CD4-positive, alpha-beta T cell (primary cell): ENCODE results near the gene TBC1D16. TPM values are rescaled to one million over a fixed set of nuclear protein-coding genes. Genes with fewer than 3 reads are reported as not detected.
A peak's percentile ranks its signal among the peaks of the same experiment; 100 is the strongest.

ENCODE experiments used
- ATAC-seq: fragments of 200-7000 bp; cut with Tn5 transposase; one replicate; pipeline ENCODE4 v1.10.0; 2022; ENCODE audit warnings: mild to moderate bottlenecking; ENCODE audit not compliant: poor library complexity
- CTCF ChIA-PET: fragments of 350-600 bp; sonication (Branson Sonifier 250); formaldehyde crosslinking; loops from one replicate; lab custom pipeline; 2021; ENCODE audit warnings: antibody characterized with exemption, inconsistent platforms; lab: Charles Lee
- POLR2A ChIA-PET: fragments of 350-600 bp; sonication (Branson Sonifier 250); formaldehyde crosslinking; loops from one replicate; lab custom pipeline; 2021; ENCODE audit warnings: antibody characterized with exemption, inconsistent platforms; lab: Charles Lee
- DNase-seq, 14 experiments: peaks; one replicate each; pipeline ENCODE4 v3.0.0-alpha.2; 2013 to 2020; ENCODE audit warnings: mixed read lengths in 2 of 14
- H3K27ac ChIP-seq, 2 donors: one replicate each; pipeline versions ENCODE4 v1.5.1 to v1.7.0; 2013; ENCODE audit warnings: low read length in 2 of 2, low read depth in 1 of 2, mild to moderate bottlenecking in 1 of 2
- H3K27me3 ChIP-seq, 2 experiments: 1 replicate in 1 of 2; 2 replicates in 1 of 2; pipeline versions ENCODE4 v1.6.1 to v1.7.0; 2013; ENCODE audit warnings: low read length in 2 of 2, control low read depth in 1 of 2, mild to moderate bottlenecking in 1 of 2, moderate library complexity in 1 of 2; ENCODE audit not compliant: insufficient read depth in 2 of 2, control insufficient read depth in 1 of 2
- H3K36me3 ChIP-seq: one replicate; pipeline ENCODE4 v1.6.1; 2013; ENCODE audit warnings: low read length, control low read depth; ENCODE audit not compliant: insufficient read depth
- H3K4me1 ChIP-seq: one replicate; pipeline ENCODE4 v1.6.1; 2013; ENCODE audit warnings: low read length, control low read depth; ENCODE audit not compliant: insufficient read depth
- H3K4me3 ChIP-seq: one replicate; pipeline ENCODE4 v1.5.1; 2013; ENCODE audit warnings: mild to moderate bottlenecking, low read length, moderate library complexity
- H3K9me3 ChIP-seq, 2 experiments: 1 replicate in 1 of 2; 2 replicates in 1 of 2; pipeline versions ENCODE4 v1.6.1 to v1.7.0; 2013; ENCODE audit warnings: low read length in 2 of 2, mild to moderate bottlenecking in 2 of 2, control low read depth in 1 of 2, moderate library complexity in 1 of 2; ENCODE audit not compliant: control insufficient read depth in 1 of 2, insufficient read depth in 1 of 2
- H3K27ac Mint-ChIP-seq: one replicate; pipeline ENCODE4 v1.8.0; 2020; ENCODE audit warnings: mixed read lengths
- H3K27me3 Mint-ChIP-seq: one replicate; pipeline ENCODE4 v1.8.0; 2021; ENCODE audit warnings: mixed read lengths
- H3K36me3 Mint-ChIP-seq: one replicate; pipeline ENCODE4 v1.8.0; 2021; ENCODE audit warnings: low read depth, mixed read lengths
- H3K4me1 Mint-ChIP-seq: one replicate; pipeline ENCODE4 v1.8.0; 2021; ENCODE audit warnings: low read depth, mixed read lengths
- H3K4me3 Mint-ChIP-seq: one replicate; pipeline ENCODE4 v1.8.0; 2020; ENCODE audit warnings: mild to moderate bottlenecking, mixed read lengths
- H3K9me3 Mint-ChIP-seq: one replicate; pipeline ENCODE4 v1.8.0; 2020; ENCODE audit warnings: mixed read lengths
- CTCF ChIP-seq: fragments of 200-600 bp; IDR thresholded peaks from one replicate; pipeline ENCODE4 v1.8.0; 2022; ENCODE audit warnings: antibody characterized with exemption, mild to moderate bottlenecking
- intact Hi-C, 2 experiments: fragments of 100-400 bp; cut with DNase I in 1 of 2; cut with micrococcal nuclease in 1 of 2; formaldehyde crosslinking; loops; one replicate each; pipeline versions ENCODE4 v1.15.1 to v1.9.0; 2023 to 2025; cut with DNase I, micrococcal nuclease
- total RNA-seq, 174 experiments: library from RNA in 2 of 174; stranded (reverse) in 2 of 174; gene quantifications; one replicate each; pipeline ENCODE4 v1.2.3 and lab custom pipeline; 2021 to 2026

Gene TBC1D16
- total RNA-seq, 2 experiments from 2014 or later: 1.9 to 2.5 TPM

DNA sequence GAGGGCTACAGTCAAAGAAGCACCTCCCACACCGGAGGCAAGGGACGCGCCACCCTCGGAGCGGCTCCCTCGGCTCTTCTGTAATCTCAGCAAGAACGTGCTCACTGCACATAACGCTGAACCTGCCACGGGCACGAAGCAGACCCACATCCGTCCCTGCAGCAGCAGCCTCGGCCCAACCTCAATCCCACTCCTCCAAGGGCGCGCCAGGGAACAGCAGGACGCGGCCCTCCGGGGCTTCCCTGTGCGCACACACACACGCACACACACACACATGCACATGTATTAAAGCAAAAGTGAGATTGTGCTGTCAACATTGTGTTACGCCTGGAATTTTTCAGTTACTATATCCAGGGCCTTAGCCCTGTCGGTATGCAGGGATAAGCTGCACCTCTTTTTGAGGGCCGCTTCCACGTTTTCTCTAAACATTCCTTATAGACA, 54.0 kb downstream of the TBC1D16 start:
- no peak overlapping the region for H3K27ac ChIP-seq
- Mint-ChIP-seq H3K27me3 (no peaks in the 10 kb centered on the region), H3K4me3 (no peak overlapping the region), H3K9me3 (no peaks in the 10 kb centered on the region), H3K27ac (no peak overlapping the region), H3K36me3 (no peaks in the 10 kb centered on the region), H3K4me1 (no peaks in the 10 kb centered on the region)
- ChIA-PET POLR2A (no interaction called here), CTCF (no interaction called here)
- H3K36me3 ChIP-seq: no peaks in the 10 kb centered on the region
- peaks cover 0 to 3% of the 10 kb centered on the region in 2 experiments for H3K9me3 ChIP-seq
- H3K4me3 ChIP-seq: no peak overlapping the region
- no peak for TF ChIP-seq CTCF
- intact Hi-C loops: no loop called here
- DNase-seq (peak in 1 of 14 experiments; percentile 24), ATAC-seq (no peak)
- H3K27me3 ChIP-seq: no peaks in the 10 kb centered on the region
- no peaks in the 10 kb centered on the region for H3K4me1 ChIP-seq

- TF ChIP-seq CTCF: no peak
- H3K36me3 ChIP-seq: no peaks in the 10 kb centered on the region
- POLR2A ChIA-PET: no interaction called here
- Mint-ChIP-seq H3K27me3 (no peaks in the 10 kb centered on the region), H3K4me1 (no peaks in the 10 kb centered on the region), H3K4me3 (no peak overlapping the region), H3K9me3 (no peaks in the 10 kb centered on the region), H3K36me3 (no peaks in the 10 kb centered on the region), H3K27ac (no peak overlapping the region)
- peaks cover 0 to 3% of the 10 kb centered on the region in 2 experiments for H3K9me3 ChIP-seq
- CTCF ChIA-PET: no interaction called here
- H3K27me3 ChIP-seq: no peaks in the 10 kb centered on the region
- DNase-seq (peak in 1 of 14 experiments; percentile 4), ATAC-seq (no peak)
- no peaks in the 10 kb centered on the region for H3K4me1 ChIP-seq
- intact Hi-C loops: no loop called here
- H3K27ac ChIP-seq: no peak overlapping the region
- no peak overlapping the region for H3K4me3 ChIP-seq
Observed at GRCh38 chr17:79981090-79981489, 54.6 kb downstream of the TBC1D16 start.

GRCh38 chr17:79980246-79981043, 55.2 kb downstream of the TBC1D16 start:
- no peaks in the 10 kb centered on the region for H3K4me1 ChIP-seq
- Mint-ChIP-seq H3K27me3 (no peaks in the 10 kb centered on the region), H3K27ac (no peak overlapping the region), H3K9me3 (no peaks in the 10 kb centered on the region), H3K4me1 (no peaks in the 10 kb centered on the region), H3K4me3 (no peak overlapping the region), H3K36me3 (no peaks in the 10 kb centered on the region)
- H3K36me3 ChIP-seq: no peaks in the 10 kb centered on the region
- ChIA-PET CTCF (no interaction called here), POLR2A (no interaction called here)
- peaks cover 0 to 3% of the 10 kb centered on the region in 2 experiments for H3K9me3 ChIP-seq
- H3K4me3 ChIP-seq: no peak overlapping the region
- no peak for ATAC-seq
- peak in 1 of 14 experiments; percentile 20 for DNase-seq
- no peak for TF ChIP-seq CTCF
- H3K27me3 ChIP-seq: no peaks in the 10 kb centered on the region
- H3K27ac ChIP-seq: no peak overlapping the region
- intact Hi-C loops: no loop called here
